Mucosa of gallbladder (tissue), 1 donor: ENCODE measurements around the gene MRPL52. TPM values are rescaled to one million over a fixed set of nuclear protein-coding genes. Genes with fewer than 3 reads are reported as not detected.

ENCODE experiments used
- DNase-seq: peaks from one replicate; pipeline ENCODE4 v3.0.0-alpha.2; 2020; ENCODE audit warnings: low spot score
- total RNA-seq: library from RNA; stranded (reverse); gene quantifications from one replicate; pipeline ENCODE4 v1.2.1, GENCODE V29; 2021
- donor health status: DM: no; HTN: no; CAD: no.

The MRPL52 gene
- total RNA-seq, 1 donor from 2014 or later: 85.1 TPM

DNA sequence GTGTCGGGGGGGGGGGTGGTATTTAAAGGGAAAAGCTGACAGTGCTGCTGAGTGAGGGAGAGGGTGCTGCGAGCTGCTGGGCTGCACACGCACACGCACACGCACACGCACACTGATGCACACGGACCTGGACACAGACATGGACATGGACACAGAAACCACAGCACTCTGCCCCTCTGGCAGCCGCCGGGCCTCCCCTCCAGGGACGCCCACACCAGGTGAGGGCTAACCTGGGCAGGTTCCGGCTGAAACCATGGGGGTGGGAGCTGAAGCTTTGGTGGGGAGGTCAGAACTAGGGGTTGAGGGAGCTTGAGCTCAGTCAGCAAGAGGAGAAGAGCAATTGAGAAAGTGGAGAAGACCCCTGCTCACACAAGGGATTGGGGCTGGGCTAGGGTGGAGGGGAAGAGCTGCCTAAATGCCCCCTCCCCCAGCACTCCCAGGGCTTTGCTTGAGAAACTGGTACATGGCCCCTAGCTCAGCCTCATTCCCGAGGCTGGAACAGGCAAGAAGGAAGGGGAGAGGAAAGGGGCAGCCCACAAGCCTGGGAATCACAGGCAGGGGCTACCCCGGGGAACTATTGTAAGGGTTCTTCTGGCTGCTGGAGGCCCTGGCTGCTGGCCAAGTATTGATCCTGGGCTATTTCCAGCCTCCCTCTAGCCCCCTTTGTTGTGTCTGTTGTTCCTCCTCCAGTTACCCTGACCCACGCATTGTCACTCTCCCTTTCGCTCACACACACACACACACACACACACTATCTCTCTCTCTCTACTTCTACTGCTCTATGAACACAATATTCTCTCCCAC, 53.7 kb downstream of the MRPL52 start, which contains the start of gene REM2:
TSS of gene REM2 (plus strand) at position 50 of the 804 bp plus-strand sequence. CDS start at position 116, 66 bp downstream.
- DNase-seq: no peak

DNA sequence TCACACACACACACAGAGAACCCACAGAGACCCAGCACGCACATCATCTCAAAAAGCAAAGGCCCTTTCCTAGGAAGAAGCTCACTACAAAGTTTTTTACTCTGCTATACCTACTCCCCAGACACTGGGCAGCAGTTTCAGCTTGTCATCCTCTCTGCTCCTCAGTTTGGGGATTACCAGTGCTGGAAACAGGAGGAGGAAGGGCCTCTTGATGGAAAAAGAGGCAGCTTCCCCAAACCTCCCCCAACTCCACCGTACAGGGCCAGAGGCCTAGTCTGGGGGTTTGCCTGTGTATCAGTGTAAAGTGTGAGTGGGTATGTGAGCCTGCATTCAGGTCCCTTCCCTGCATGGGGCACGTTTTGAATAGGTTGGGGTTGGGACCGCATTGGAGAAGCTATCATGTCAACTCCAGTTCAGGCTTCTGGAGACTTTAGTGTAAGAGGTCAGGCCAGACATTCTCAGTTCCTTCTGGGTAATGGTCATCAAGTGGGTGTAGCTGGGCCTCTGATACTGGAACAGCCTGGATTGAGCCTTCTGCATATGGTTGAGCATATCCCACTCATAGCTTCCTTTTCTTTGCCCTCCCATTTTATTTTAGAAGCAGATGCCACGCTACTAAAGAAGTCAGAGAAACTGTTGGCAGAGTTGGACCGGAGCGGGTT, 54.5 kb downstream of the MRPL52 start:
- DNase-seq: no peak

Other genes with a start within 250 kb of the MRPL52 start
- gene DAD1, start 240.7 kb upstream of the MRPL52 start, total RNA-seq: 235 TPM
- gene ABHD4, start 231.6 kb upstream of the MRPL52 start, total RNA-seq: 77.2 TPM
- gene OR6J1, start 185.5 kb upstream of the MRPL52 start, total RNA-seq: not detected
- 114 TPM for gene OXA1L, start 63.2 kb upstream of the MRPL52 start, total RNA-seq
- 72.7 TPM for gene SLC7A7, start 14.5 kb upstream of the MRPL52 start, total RNA-seq
- gene MMP14, start 6.7 kb downstream of the MRPL52 start, total RNA-seq: 222 TPM
- 315 TPM for gene LRP10, start 41.9 kb downstream of the MRPL52 start, total RNA-seq
- 1.4 TPM for gene REM2, start 53.3 kb downstream of the MRPL52 start, total RNA-seq
- gene RBM23, start 89.3 kb downstream of the MRPL52 start, total RNA-seq: 76.5 TPM
- gene PRMT5, start 99.5 kb downstream of the MRPL52 start, total RNA-seq: 51.0 TPM
- 38.8 TPM for gene HAUS4, start 127.2 kb downstream of the MRPL52 start, total RNA-seq
- 53.3 TPM for gene AJUBA, start 152.7 kb downstream of the MRPL52 start, total RNA-seq
- 13.9 TPM for gene C14orf93, start 180.3 kb downstream of the MRPL52 start, total RNA-seq
- gene PSMB5, start 205.0 kb downstream of the MRPL52 start, total RNA-seq: 103 TPM
- not detected for gene PSMB11, start 212.3 kb downstream of the MRPL52 start, total RNA-seq
- gene CDH24, start 227.6 kb downstream of the MRPL52 start, total RNA-seq: 22.1 TPM